Measurements from ENCODE around the gene SIDT1.

DNA sequence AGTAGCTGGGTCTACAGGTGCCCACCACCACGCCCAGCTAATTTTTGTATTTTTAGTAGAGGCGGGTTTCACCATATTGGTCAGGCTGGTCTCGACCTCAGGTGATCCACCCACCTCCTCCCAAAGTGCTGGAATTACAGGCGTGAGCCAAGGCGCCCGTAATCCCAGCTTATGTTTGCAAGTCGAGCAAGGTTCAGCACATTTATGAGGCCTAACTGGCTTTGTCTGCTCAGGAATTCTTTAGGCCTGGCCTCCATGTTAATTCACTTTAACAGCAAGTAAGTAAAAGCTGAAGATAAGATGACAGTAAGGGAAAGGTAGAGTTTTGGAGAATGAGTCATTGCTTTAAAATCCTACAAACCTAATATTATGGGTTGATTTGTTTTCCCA is 24.6 kb downstream of the SIDT1 start:
- TF ChIP-seq, protein P1, sequence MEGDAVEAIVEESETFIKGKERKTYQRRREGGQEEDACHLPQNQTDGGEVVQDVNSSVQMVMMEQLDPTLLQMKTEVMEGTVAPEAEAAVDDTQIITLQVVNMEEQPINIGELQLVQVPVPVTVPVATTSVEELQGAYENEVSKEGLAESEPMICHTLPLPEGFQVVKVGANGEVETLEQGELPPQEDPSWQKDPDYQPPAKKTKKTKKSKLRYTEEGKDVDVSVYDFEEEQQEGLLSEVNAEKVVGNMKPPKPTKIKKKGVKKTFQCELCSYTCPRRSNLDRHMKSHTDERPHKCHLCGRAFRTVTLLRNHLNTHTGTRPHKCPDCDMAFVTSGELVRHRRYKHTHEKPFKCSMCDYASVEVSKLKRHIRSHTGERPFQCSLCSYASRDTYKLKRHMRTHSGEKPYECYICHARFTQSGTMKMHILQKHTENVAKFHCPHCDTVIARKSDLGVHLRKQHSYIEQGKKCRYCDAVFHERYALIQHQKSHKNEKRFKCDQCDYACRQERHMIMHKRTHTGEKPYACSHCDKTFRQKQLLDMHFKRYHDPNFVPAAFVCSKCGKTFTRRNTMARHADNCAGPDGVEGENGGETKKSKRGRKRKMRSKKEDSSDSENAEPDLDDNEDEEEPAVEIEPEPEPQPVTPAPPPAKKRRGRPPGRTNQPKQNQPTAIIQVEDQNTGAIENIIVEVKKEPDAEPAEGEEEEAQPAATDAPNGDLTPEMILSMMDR (IDR thresholded peaks at IDR 0.05; ENCODE audit: insufficient read depth, low read length) = no peak
- TF ChIP-seq, protein P2, sequence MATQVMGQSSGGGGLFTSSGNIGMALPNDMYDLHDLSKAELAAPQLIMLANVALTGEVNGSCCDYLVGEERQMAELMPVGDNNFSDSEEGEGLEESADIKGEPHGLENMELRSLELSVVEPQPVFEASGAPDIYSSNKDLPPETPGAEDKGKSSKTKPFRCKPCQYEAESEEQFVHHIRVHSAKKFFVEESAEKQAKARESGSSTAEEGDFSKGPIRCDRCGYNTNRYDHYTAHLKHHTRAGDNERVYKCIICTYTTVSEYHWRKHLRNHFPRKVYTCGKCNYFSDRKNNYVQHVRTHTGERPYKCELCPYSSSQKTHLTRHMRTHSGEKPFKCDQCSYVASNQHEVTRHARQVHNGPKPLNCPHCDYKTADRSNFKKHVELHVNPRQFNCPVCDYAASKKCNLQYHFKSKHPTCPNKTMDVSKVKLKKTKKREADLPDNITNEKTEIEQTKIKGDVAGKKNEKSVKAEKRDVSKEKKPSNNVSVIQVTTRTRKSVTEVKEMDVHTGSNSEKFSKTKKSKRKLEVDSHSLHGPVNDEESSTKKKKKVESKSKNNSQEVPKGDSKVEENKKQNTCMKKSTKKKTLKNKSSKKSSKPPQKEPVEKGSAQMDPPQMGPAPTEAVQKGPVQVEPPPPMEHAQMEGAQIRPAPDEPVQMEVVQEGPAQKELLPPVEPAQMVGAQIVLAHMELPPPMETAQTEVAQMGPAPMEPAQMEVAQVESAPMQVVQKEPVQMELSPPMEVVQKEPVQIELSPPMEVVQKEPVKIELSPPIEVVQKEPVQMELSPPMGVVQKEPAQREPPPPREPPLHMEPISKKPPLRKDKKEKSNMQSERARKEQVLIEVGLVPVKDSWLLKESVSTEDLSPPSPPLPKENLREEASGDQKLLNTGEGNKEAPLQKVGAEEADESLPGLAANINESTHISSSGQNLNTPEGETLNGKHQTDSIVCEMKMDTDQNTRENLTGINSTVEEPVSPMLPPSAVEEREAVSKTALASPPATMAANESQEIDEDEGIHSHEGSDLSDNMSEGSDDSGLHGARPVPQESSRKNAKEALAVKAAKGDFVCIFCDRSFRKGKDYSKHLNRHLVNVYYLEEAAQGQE (IDR thresholded peaks at IDR 0.05; ENCODE audit: insufficient replicate concordance, low read depth) = no peak
- TF ChIP-seq POLR2AphosphoS5 (IDR thresholded peaks at IDR 0.05; ENCODE audit: low read depth) = no peak

All from HL-60 (cell line).